ENCODE data around the gene RPS6KA1.
A peak's percentile ranks its signal among the peaks of the same experiment; 100 is the strongest.
"Not testable (repeated sequence)": the region's sequence is repeated elsewhere in the genome, so short reads cannot be mapped to it uniquely, and the experiment has no call there.

The RPS6KA1 gene

DNA sequence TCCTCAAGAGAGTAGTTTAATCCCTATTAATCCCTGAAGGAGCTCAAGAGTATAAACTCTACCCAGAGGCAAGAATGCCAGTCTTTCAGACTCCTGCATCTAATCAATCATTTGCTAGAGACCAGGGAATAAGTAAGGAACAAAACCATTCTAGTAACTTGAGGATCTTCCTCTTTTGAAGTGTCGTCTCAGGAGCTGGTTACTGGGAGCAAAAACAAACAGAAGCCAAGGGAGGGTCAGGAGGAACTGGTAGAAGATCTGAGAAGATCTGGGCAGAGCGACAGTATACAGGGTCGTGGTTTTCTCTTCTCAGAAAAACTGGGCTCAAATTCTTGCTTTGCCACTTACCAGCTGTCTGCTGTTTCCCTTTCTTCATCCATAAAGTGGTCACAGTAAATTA lies 69.3 kb downstream of the RPS6KA1 start:
- no peak overlapping the region for H3K27ac ChIP-seq
- TF ChIP-seq, protein P1, sequence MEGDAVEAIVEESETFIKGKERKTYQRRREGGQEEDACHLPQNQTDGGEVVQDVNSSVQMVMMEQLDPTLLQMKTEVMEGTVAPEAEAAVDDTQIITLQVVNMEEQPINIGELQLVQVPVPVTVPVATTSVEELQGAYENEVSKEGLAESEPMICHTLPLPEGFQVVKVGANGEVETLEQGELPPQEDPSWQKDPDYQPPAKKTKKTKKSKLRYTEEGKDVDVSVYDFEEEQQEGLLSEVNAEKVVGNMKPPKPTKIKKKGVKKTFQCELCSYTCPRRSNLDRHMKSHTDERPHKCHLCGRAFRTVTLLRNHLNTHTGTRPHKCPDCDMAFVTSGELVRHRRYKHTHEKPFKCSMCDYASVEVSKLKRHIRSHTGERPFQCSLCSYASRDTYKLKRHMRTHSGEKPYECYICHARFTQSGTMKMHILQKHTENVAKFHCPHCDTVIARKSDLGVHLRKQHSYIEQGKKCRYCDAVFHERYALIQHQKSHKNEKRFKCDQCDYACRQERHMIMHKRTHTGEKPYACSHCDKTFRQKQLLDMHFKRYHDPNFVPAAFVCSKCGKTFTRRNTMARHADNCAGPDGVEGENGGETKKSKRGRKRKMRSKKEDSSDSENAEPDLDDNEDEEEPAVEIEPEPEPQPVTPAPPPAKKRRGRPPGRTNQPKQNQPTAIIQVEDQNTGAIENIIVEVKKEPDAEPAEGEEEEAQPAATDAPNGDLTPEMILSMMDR (conservative IDR thresholded peaks at IDR 0.05), result no peak

DNA sequence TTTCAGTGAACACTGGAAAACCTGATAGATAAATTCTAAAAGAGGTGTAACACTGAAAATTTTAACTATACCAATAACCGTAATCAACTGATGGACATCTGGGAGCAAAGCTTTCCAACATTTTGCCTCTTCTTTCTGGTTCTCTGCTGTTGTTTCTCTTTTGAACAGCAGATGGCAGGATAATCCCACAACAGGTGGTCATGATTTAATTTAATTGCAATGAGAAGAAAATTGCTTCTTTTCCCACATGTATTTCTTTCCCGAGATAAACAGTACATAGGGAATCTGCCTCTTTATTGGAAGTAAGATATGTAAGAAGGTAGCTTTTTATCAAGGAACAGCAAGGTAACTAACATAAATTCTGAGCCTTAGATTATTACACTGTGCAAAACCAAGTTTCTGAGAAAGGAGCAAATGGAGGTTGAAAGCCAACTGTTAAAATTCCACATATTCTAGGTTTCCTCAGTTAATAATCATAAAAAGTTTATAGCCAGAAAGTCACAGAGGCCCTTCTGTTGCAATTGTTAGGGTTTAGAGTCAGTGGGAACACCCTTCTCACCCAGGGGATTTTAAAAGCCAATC lies 72.9 kb downstream of the RPS6KA1 start:
- TF ChIP-seq, protein P1 (conservative IDR thresholded peaks at IDR 0.05), result peak; percentile 91
- H3K27ac ChIP-seq, result no peak overlapping the region

DNA sequence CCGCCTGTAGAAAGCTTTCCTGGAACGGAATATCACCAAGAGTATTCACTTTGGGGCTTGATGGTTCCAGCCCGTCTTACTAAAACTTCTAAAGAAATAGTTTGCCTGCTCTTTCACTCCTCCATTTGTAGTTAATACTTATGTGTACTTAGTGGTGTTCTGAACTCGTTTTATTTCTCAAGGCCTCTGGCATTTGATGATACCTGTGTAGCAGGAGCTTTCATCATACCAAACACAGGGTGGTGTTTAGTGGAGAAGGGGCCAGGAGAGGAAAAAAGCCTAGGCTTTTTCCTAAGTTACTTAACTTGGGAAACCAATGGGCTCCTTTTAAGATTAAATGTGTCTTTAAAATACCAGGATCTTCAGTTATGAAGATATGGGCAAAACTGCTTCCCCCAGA lies 74.3 kb downstream of the RPS6KA1 start:
- TF ChIP-seq, protein P1 (conservative IDR thresholded peaks at IDR 0.05), result no peak
- H3K27ac ChIP-seq, result peak overlapping the region; percentile 8; the same call in 1 of the 2 replicates

DNA sequence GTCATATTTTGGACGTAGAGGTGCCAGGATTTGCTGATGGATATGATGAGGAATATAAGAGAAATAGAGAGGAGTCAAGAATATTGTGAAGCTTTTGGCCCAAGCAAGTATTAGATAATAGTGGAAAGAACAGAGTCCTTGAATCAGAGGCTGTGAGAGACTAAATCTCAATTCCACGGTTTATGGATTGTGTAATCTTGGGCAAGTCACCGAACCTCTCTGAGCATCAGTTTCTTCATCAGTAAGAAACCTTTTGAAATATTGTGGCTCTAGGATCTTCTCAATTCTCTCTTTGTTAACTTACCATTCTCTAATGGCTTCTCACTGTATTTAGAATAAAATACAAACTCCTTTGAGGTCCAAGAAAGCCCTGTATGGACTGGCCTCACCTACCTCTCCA lies 77.6 kb downstream of the RPS6KA1 start:
- H3K27ac ChIP-seq, result no peak overlapping the region
- TF ChIP-seq, protein P1 (conservative IDR thresholded peaks at IDR 0.05), result no peak

DNA sequence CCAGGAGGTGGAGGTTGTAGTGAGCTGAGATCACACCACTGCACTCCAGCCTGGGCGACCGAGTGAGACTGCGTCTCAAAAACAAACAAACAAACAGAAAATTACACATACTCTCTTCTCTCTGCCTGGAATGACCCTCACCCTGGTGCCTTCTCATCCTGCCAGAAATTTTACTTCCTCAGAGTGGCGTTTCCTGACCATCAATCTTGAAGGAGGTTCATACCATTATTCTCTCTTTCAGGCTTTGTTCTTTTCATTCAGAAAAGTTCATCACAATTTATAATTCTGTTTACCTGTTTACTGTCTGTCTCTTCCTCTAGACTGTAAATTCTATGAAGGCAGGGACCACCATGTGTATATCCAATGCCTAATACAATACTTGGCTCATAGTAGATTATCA lies 79.3 kb downstream of the RPS6KA1 start:
- TF ChIP-seq, protein P1 (conservative IDR thresholded peaks at IDR 0.05), result no peak
- H3K27ac ChIP-seq, result no peak overlapping the region

DNA sequence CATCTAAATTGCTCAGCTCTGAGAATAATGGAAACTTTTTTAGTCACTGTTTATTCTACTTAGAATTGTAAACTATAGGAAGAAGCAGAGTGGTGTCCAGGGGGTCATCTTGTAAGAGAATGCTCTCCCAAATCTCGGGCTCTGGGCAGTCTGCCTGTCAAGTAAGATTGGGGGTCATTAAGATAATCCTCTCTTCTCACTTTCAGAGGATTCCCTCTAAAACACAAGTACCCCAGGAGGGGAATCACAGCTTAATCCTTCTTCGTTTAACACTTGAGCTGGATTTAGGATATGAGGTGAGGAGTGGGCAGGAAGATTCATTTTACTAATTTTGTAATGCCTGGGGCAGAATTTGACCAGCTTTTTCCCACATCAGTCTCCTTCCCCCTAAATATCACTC lies 81.2 kb downstream of the RPS6KA1 start:
- TF ChIP-seq, protein P1 (conservative IDR thresholded peaks at IDR 0.05), result no peak
- no peak overlapping the region for H3K27ac ChIP-seq

DNA sequence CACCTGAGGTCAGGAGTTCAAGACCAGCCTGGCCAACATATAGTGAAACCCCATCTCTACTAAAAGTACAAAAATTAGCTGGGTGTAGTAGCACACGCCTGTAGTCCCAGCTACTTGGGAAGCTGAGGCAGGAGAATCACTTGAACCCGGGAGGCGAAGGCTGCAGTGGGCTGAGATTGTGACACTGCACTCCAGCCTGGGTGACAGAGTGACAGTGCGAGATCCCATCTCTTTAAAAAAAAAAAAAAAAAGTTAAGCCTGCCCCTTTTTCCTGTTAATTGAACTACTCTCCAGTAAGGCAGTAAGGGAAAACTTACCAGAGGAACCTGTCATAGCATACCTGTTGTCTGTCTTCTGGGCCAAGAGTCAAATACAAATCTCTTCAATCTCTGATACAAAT lies 83.1 kb downstream of the RPS6KA1 start:
- not testable (repeated sequence) for H3K27ac ChIP-seq

DNA sequence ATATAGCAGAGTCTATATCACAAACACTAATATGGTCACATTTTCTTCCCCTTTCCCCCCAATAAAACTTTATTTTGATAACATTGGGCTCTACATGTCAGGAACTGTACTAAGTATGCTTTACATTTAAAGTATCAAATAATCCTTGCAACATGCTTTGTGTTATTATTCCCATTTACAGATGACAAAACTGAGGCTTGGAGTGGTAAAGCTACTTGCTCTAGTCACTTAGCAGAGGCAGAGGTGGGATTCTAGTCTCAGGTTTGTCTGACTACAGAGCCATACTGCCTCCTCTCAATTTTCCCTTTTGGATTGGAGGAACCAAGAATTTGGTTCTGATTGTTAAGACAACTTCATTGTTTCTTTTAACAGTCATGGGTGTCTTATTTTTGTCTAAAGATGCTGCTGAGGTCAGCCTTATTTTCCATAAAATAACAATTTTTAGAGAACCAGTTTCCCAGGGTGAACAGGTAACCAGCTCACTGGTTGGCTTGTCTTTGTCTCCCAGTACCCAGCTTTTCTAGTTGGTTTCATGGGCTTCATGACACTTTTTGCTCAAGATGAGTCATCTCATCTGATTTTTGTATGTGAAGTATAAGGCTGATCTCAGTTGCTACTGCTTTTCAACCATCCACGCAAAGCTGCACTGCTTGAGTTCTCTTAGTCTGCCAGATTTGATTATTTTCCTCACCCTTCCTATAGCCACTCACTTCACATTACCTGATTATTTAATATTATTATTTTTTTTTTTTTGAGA lies 85.3 kb downstream of the RPS6KA1 start:
- H3K27ac ChIP-seq, result no peak overlapping the region
- TF ChIP-seq, protein P1 (conservative IDR thresholded peaks at IDR 0.05), result no peak
